Naive B cell (primary cell): ENCODE results near the gene MRC1. TPM values are rescaled to one million over a fixed set of nuclear protein-coding genes. Genes with fewer than 3 reads are reported as not detected.

ENCODE experiments used
- ATAC-seq, 2 donors: fragments of 150-1000 bp; cut with Tn5 transposase; 2 replicates each; pipeline ENCODE4 v1.10.0; 2021; ENCODE audit warnings: low read depth in 2 of 2, mild to moderate bottlenecking in 2 of 2, moderate library complexity in 2 of 2
- DNase-seq: peaks from one replicate; pipeline ENCODE4 v3.0.0; 2022
- H3K27ac Mint-ChIP-seq, 6 donors: one replicate each; pipeline ENCODE4 v1.8.0; 2020 to 2022; ENCODE audit warnings: mild to moderate bottlenecking in 6 of 6, mixed read lengths in 6 of 6, moderate library complexity in 5 of 6, inconsistent platforms in 2 of 6
- H3K27me3 Mint-ChIP-seq, 3 donors: one replicate each; pipeline ENCODE4 v1.8.0; 2021 to 2022; ENCODE audit warnings: mixed read lengths in 3 of 3, mild to moderate bottlenecking in 1 of 3
- H3K36me3 Mint-ChIP-seq, 2 donors: one replicate each; pipeline ENCODE4 v1.8.0; 2020 to 2022; ENCODE audit warnings: mixed read lengths in 2 of 2, inconsistent platforms in 1 of 2, mild to moderate bottlenecking in 1 of 2
- H3K4me1 Mint-ChIP-seq, 3 donors: one replicate each; pipeline ENCODE4 v1.8.0; 2020 to 2022; ENCODE audit warnings: mixed read lengths in 3 of 3, inconsistent platforms in 1 of 3, mild to moderate bottlenecking in 1 of 3, moderate library complexity in 1 of 3
- H3K4me3 Mint-ChIP-seq, 8 donors: one replicate each; pipeline ENCODE4 v1.8.0; 2020 to 2022; ENCODE audit warnings: mild to moderate bottlenecking in 8 of 8, mixed read lengths in 8 of 8, moderate library complexity in 8 of 8, inconsistent platforms in 2 of 8
- H3K9me3 Mint-ChIP-seq, 7 donors: one replicate each; pipeline ENCODE4 v1.8.0; 2020 to 2022; ENCODE audit warnings: mixed read lengths in 7 of 7, mild to moderate bottlenecking in 5 of 7, inconsistent platforms in 2 of 7, moderate library complexity in 1 of 7
- polyA plus RNA-seq, 6 donors: library from polyadenylated mRNA; unstranded; fragments of 300-500 nt; fragmentation: Illumina TruSeq; gene quantifications; one replicate each; pipeline ENCODE4 v1.2.3, GENCODE V29; 2021; ENCODE audit warnings: low read depth in 6 of 6

The MRC1 gene
- polyA plus RNA-seq, 6 donors from 2014 or later, result not detected

DNA sequence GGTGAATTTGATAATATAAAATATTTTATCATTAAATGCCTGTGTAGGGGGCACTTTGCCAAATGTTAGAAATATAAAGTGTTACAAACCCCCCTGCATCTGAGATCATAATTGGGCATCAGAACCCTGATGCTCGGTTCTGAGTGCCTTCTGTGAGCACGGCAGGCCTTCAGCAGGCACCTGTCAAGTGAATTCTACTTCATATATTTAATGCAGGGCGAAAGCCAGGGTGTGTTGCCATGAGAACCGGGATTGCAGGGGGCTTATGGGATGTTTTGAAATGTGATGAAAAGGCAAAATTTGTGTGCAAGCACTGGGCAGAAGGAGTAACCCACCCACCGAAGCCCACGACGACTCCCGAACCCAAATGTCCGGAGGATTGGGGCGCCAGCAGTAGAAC is 57.2 kb downstream of the MRC1 start:
- Mint-ChIP-seq H3K4me3 (no peak overlapping the region), H3K27ac (peak overlapping the region in 2 of 6 donors; percentile 9 to 42), H3K9me3 (peaks cover 0 to 5% (median 0%) of the 10 kb centered on the region in 7 donors), H3K27me3 (peaks cover 0 to 8% (median 0%) of the 10 kb centered on the region in 3 donors), H3K36me3 (no peaks in the 10 kb centered on the region), H3K4me1 (no peaks in the 10 kb centered on the region)
- DNase-seq (no peak), ATAC-seq (no peak)

DNA sequence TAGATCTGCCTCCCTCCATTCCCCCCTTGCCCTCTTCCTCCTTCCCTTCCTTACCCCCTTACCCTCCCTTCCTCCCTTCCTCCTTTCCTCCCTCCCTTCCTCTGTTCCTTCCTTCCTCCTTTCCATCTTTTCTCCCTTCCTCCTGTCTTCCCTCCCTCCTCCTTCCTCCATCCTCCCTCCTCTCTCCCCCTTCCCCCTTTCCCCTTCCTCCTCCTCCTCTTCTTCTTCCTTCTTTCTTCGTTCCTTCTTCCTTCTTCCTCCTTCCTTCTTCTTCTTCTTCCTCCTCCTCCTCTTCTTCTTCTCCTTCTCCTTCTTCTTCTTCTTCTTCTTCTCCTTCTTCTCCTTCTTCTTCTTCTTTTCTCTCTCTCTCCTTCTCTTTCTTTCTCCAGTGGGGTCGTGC is 57.9 kb downstream of the MRC1 start:
- no peak for DNase-seq
- Mint-ChIP-seq H3K9me3 (peaks cover 0 to 5% (median 0%) of the 10 kb centered on the region in 7 donors), H3K4me3 (peak overlapping the region in 1 of 8 donors; percentile 35), H3K27ac (peak overlapping the region in 1 of 6 donors; percentile 83), H3K27me3 (peaks cover 0 to 8% (median 0%) of the 10 kb centered on the region in 3 donors), H3K4me1 (no peaks in the 10 kb centered on the region), H3K36me3 (no peaks in the 10 kb centered on the region)
- ATAC-seq, result no peak

DNA sequence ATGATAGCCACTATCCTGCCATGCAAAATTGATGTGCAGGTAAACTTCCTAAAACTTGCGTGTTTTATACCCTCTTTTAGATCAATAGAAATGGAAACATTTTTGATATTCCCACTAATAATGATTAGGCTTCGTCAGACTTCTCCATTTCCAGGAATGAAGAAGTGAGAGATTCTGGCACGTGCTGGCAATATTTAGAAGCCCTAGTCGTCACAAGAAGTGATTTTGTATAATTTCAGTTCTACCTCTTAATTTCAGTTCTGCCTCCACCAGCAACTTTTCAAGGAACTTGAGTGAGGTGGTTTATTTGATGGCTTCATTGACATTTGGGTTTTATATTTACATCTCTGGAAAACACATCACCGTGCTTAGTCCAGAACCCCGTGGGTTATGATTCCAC is 61.9 kb downstream of the MRC1 start:
- Mint-ChIP-seq H3K4me1 (no peaks in the 10 kb centered on the region), H3K27me3 (peaks cover 0 to 8% (median 0%) of the 10 kb centered on the region in 3 donors), H3K27ac (no peak overlapping the region), H3K36me3 (no peaks in the 10 kb centered on the region), H3K9me3 (peaks cover 0 to 5% (median 0%) of the 10 kb centered on the region in 7 donors), H3K4me3 (no peak overlapping the region)
- DNase-seq, result no peak
- no peak for ATAC-seq

DNA sequence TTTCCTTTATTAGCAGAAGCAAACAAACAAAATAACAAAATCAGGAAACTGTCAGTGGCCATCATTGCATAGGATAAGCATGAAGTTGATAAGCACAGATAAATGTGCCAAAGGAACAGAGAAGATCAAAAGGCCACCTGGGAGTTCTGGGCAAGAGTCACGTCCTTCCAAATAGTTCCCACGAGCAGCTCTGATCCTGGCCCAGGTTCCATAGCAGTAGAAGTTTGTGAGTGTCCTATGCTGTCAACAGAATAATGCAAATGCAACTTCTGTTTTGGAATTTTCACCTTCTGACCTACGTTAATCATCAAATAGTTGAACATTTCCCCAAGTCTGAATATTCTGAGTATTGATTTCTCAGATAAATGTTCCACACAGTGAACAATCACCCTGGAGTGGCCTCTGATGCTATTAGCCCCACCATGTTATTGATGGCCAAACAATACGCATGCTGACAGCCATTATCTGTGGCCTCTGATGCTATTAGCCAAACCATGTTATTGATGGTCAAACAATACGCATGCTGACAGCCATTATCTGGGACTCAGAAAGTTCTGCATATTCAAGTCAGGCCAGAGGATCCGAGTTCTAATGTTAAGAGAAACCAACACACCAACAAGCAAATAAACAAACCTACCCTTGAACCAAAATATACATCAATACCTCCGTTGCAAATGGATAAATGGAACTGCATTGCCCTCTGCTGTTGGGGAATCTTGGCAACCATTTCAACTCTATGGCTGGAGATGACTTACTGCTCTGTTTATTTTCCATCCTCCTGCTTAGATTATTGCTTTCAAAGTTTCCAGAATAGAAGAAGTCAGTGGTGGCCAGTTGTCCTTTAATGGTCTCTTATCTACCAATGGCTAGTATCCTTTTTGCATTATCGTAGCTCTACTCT is 63.3 kb downstream of the MRC1 start:
- DNase-seq, result no peak
- Mint-ChIP-seq H3K36me3 (no peaks in the 10 kb centered on the region), H3K4me1 (no peaks in the 10 kb centered on the region), H3K9me3 (peaks cover 0 to under 1% (median 0%) of the 10 kb centered on the region in 7 donors), H3K27me3 (peaks cover 0 to 2% (median 0%) of the 10 kb centered on the region in 3 donors), H3K4me3 (no peak overlapping the region), H3K27ac (peak overlapping the region in 1 of 6 donors; percentile 10)
- ATAC-seq, result no peak

DNA sequence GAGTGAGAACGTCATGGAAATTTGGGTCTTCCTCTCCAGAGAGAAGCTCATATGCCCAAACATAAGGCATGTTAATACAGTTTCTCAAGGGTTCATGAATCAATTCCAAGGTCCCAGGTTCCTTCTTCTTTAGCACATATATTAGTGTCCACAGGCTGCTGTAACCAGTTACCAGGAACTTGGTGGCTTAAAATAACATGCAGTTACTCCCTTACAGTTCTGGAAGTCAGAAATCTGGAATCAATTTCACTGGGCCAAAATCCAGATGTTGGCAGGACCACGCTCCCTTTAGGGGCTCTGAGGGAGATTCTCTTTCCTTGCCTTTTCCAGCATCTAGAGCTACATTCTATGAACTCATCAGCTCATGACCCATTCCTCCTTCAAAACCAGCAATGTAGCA is 64.8 kb downstream of the MRC1 start:
- no peak for ATAC-seq
- no peak for DNase-seq
- Mint-ChIP-seq H3K9me3 (no peaks in the 10 kb centered on the region), H3K36me3 (no peaks in the 10 kb centered on the region), H3K27ac (no peak overlapping the region), H3K27me3 (no peaks in the 10 kb centered on the region), H3K4me3 (no peak overlapping the region), H3K4me1 (no peaks in the 10 kb centered on the region)

DNA sequence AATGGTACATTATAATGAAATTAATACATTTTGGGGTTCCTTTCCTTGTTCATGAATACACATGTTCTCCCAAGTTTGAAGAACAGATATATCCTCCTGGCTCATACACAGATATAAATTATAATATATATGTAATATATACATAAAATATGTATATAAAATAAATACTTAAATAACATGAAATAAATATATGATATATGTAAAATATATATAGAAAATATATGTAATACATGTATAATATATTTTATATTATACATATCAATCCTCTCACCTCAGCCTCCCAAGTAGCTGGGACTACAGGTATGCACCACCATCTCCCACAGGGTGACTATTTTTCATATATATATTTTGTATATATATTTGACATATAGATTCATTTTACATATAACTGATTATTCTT is 68.0 kb downstream of the MRC1 start:
- H3K9me3 Mint-ChIP-seq, result no peaks in the 10 kb centered on the region
- H3K27me3 Mint-ChIP-seq, result no peaks in the 10 kb centered on the region
- H3K27ac Mint-ChIP-seq, result no peak overlapping the region
- ATAC-seq (no peak), DNase-seq (no peak)
- H3K4me3 Mint-ChIP-seq, result no peak overlapping the region
- H3K4me1 Mint-ChIP-seq, result no peaks in the 10 kb centered on the region
- H3K36me3 Mint-ChIP-seq, result no peaks in the 10 kb centered on the region

DNA sequence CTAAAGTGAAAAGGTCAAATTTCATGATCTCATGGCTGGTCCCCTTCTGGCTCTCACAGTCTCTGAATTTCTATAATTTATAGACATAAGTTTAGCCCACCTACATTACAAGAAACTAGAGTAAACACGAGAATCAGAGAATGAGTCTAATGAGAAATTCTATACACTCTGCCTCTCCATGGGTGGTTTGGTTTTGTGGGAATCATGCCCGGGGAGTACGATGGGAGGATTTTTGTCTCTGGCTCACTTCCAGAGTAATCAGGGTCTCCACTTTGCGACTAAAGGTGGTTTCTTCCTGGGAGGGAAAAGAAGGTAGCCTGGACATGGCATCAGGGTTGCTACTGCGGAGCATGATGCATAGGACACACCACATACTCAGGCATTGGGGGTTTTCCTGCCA is 69.7 kb downstream of the MRC1 start:
- H3K36me3 Mint-ChIP-seq, result no peaks in the 10 kb centered on the region
- no peaks in the 10 kb centered on the region for H3K27me3 Mint-ChIP-seq
- no peaks in the 10 kb centered on the region for H3K4me1 Mint-ChIP-seq
- H3K9me3 Mint-ChIP-seq, result peaks cover 0 to 5% (median 1%) of the 10 kb centered on the region in 7 donors
- DNase-seq (no peak), ATAC-seq (no peak)
- H3K27ac Mint-ChIP-seq, result peak overlapping the region in 1 of 6 donors; percentile 34
- no peak overlapping the region for H3K4me3 Mint-ChIP-seq

DNA sequence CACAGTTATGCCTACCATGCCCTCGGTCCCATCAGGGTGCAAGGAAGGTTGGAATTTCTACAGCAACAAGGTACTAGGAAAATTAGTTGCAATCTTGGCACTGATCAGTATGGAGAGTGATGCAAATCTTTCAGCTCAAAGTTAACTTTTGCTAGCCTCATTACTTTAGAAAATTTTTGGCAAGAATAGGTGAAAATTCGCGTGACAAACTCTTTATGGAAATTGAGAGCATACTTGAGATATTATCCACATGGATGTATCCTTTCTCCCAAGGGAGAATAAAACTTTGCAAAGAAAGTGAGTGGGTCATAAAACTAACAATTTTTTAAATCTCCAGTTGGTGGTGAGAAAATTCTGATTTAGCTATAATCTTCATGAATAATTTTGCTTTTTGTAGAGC is 71.5 kb downstream of the MRC1 start:
- Mint-ChIP-seq H3K9me3 (peaks cover 0 to 14% (median 6%) of the 10 kb centered on the region in 7 donors), H3K4me3 (no peak overlapping the region), H3K27me3 (no peaks in the 10 kb centered on the region), H3K4me1 (no peaks in the 10 kb centered on the region), H3K27ac (no peak overlapping the region), H3K36me3 (no peaks in the 10 kb centered on the region)
- DNase-seq, result no peak
- no peak for ATAC-seq

DNA sequence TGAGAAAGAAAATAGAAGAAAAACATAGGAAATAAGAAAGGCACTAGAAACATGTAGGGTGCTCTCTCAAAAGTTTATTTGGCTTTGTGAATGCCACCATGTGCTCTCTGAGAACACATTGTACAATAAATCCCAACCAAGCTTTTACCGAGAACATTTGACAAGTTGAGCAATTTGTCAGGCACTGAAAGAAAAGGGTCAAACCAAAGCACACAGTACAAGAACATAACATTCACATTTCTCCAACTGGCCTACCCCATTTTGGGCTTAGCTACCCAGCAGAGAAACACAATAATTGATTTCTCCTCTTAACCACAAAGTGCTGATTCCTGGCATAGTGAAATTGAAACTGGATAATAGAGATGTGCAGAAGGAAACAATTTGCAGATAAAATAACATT is 73.4 kb downstream of the MRC1 start:
- Mint-ChIP-seq H3K9me3 (peaks cover 0 to 14% (median 8%) of the 10 kb centered on the region in 7 donors), H3K4me1 (no peaks in the 10 kb centered on the region), H3K27me3 (no peaks in the 10 kb centered on the region), H3K4me3 (no peak overlapping the region), H3K27ac (no peak overlapping the region), H3K36me3 (no peaks in the 10 kb centered on the region)
- ATAC-seq (no peak), DNase-seq (no peak)

DNA sequence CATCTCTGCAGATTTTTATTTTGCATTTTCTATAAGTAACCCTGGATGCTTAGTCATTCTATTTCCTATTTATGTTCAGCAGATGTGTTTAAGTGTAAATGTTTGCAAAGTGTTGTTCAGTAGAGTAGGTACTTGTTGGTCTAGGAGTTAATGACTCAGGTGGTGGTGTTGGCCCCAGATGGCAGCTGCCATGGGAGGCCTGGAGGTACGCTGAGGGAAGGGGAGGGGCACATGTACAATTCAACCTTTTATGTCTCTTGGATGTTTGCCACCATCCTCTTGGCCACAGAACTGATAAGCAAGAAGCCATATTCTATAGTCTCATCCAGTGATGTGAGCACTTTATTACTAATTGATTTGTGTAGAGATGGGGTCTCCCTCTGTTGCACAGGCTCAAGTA is 74.5 kb downstream of the MRC1 start:
- no peak for ATAC-seq
- no peak overlapping the region for H3K27ac Mint-ChIP-seq
- H3K4me1 Mint-ChIP-seq, result no peaks in the 10 kb centered on the region
- peaks cover 0 to 14% (median 8%) of the 10 kb centered on the region in 7 donors for H3K9me3 Mint-ChIP-seq
- H3K27me3 Mint-ChIP-seq, result no peaks in the 10 kb centered on the region
- no peak overlapping the region for H3K4me3 Mint-ChIP-seq
- H3K36me3 Mint-ChIP-seq, result no peaks in the 10 kb centered on the region
- no peak for DNase-seq

DNA sequence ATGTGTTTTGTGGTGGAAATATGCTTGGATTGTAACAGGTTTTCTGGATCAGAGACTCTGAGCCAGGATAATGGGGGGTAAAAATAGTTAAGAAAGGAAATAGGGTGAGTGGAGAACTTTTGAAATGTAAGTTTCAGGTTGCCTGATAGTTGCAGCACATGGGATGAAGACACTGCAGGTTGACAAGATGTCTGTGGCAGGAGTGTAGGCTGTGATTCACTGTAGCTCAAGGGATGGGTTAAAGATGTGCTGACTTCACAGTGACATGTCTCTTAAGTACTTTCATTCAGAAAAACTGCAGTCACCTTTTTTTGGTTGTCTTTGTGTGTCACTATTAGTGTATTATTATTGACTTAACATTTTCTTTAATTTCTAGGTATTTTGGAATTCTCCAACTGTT is 79.0 kb downstream of the MRC1 start:
- Mint-ChIP-seq H3K27me3 (no peaks in the 10 kb centered on the region), H3K4me3 (no peak overlapping the region), H3K27ac (no peak overlapping the region), H3K9me3 (peaks cover 0 to 14% (median 7%) of the 10 kb centered on the region in 7 donors), H3K36me3 (no peaks in the 10 kb centered on the region), H3K4me1 (no peaks in the 10 kb centered on the region)
- no peak for DNase-seq
- no peak for ATAC-seq

DNA sequence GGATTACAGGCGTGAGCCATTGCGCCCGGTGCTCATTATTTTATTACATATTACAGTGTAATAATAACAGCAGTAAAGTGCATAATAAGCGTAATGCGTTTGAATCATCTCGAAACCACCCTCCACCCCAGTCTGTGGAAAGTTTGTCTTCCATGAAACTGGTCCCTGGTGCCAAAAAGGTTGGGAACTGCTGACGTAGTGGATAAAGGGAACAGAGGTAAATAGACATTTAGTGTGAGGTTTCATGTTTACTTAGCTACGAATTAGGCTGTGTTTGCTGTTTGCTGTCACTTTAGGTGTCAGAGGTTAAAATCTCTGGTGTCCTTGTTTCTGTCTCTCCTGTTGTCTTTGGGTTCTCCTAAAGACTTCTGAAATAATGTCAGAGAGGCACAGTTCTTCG is 82.3 kb downstream of the MRC1 start:
- Mint-ChIP-seq H3K36me3 (no peaks in the 10 kb centered on the region), H3K27me3 (peaks cover 0 to 9% (median 0%) of the 10 kb centered on the region in 3 donors), H3K4me1 (no peaks in the 10 kb centered on the region), H3K27ac (no peak overlapping the region), H3K4me3 (no peak overlapping the region), H3K9me3 (peaks cover 0 to 3% (median 0%) of the 10 kb centered on the region in 7 donors)
- DNase-seq (no peak), ATAC-seq (no peak)

DNA sequence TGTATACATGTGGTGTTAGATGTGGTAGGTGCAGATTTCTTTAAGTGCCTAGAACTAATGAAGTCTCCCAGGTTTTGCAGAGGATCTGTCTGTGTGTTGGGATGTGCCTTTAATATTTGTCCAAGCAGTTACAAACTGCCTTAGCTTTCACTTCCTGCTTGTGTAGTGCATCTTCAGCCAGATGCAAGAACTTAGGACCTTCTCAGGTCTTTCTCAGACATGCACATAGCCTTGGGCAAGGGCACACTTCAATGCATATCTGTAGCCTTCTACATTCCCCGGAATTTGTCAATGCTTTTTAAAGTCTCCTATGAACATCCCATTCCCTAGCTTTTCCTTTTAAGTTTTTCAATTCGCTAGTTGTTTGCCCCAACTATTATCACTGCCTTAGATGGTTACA is 95.4 kb downstream of the MRC1 start:
- Mint-ChIP-seq H3K27ac (no peak overlapping the region), H3K36me3 (no peaks in the 10 kb centered on the region)

DNA sequence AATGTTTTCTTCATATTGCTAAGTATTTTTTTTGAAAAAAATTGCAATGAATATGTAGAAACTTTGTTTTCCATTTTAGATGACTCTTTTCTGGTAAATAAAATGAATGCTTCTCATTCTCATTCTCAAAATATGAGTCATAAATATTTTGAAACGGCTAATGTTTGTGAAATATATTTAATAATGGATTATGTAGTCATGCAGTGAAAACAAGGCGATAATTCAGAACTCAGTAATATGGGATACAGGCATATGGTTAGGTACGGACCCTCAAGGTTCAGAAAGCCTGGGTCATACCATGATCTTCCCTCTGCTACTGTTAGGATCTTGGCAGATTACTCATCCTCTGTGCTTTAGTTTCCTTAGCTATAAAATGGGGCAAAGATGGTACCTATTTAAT is 96.3 kb downstream of the MRC1 start:
- ATAC-seq (no peak), DNase-seq (no peak)
- Mint-ChIP-seq H3K4me3 (no peak overlapping the region), H3K4me1 (peaks cover 0 to 6% (median 0%) of the 10 kb centered on the region in 3 donors), H3K36me3 (no peaks in the 10 kb centered on the region), H3K9me3 (no peaks in the 10 kb centered on the region), H3K27ac (no peak overlapping the region), H3K27me3 (peaks cover 0 to 4% (median 0%) of the 10 kb centered on the region in 3 donors)

More for the DNA sequence above, 95.4 kb downstream of the MRC1 start:
- Mint-ChIP-seq H3K27me3 (peaks cover 0 to 4% (median 0%) of the 10 kb centered on the region in 3 donors), H3K9me3 (no peaks in the 10 kb centered on the region), H3K4me3 (no peak overlapping the region), H3K4me1 (no peaks in the 10 kb centered on the region)
- no peak for ATAC-seq
- no peak for DNase-seq
